ENCODE data around the gene NSL1.

The NSL1 gene

GRCh38 chr1:212690816-212691403 lies 100.7 kb downstream of the NSL1 start:
- POLR2A ChIA-PET: no interaction called here
- no peak for TF ChIP-seq CTCF (IDR thresholded peaks at IDR 0.05; ENCODE audit: control extremely low read depth, extremely low read depth, low read depth, missing control alignments)
- CTCF ChIA-PET: interaction anchor here (0.8 to 1.7 kb wide), 5 partner anchors 11 to 59 kb away, joined by 3 to 5 read pairs (median 4); no protein-coding TSS in a partner anchor

GRCh38 chr1:212689758-212690529 lies 101.6 kb downstream of the NSL1 start:
- no peak for TF ChIP-seq CTCF (IDR thresholded peaks at IDR 0.05; ENCODE audit: control extremely low read depth, extremely low read depth, low read depth, missing control alignments)
- no peak for DNase-seq (ENCODE audit: extremely low spot score)
- ChIA-PET CTCF (interaction anchor here (1.0 to 1.7 kb wide), 5 partner anchors 10 to 80 kb away, joined by 3 to 5 read pairs (median 4); no protein-coding TSS in a partner anchor), POLR2A (no interaction called here)

More at GRCh38 chr1:212690816-212691403, 100.7 kb downstream of the NSL1 start:
- no peak for DNase-seq (ENCODE audit: extremely low spot score)

DNA sequence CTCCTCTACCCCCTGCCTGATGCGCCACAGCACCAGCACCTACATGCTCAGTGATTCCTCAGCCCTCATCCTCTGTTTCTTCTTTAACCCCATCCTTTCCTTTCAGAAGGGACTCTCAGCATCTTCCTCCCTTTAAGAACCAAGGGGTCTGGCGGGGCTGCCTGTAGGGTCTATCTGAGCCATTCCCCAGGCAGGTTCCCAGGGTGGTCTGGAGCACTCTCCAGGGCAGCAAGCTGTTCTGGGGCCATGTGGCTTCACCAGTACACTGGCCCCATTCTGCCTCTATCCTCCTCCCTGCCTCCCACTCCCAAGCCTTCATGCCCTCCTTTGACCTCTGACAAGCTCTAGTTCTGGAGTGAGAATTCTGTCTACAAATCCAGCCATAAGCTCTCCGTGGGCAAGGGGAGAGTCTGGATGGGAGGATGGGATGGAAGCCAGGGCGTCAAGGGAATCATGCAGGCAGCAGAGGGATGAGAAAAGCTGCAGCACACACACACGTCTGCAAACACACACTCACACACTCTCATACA lies 102.3 kb downstream of the NSL1 start:
- no peak for TF ChIP-seq CTCF (IDR thresholded peaks at IDR 0.05; ENCODE audit: control extremely low read depth, extremely low read depth, low read depth, missing control alignments)
- POLR2A ChIA-PET: no interaction called here
- no peak for DNase-seq (ENCODE audit: extremely low spot score)
- CTCF ChIA-PET: interaction anchor here (1.0 to 1.7 kb wide), 4 partner anchors 9 to 81 kb away, joined by 3 to 5 read pairs (median 4); no protein-coding TSS in a partner anchor

DNA sequence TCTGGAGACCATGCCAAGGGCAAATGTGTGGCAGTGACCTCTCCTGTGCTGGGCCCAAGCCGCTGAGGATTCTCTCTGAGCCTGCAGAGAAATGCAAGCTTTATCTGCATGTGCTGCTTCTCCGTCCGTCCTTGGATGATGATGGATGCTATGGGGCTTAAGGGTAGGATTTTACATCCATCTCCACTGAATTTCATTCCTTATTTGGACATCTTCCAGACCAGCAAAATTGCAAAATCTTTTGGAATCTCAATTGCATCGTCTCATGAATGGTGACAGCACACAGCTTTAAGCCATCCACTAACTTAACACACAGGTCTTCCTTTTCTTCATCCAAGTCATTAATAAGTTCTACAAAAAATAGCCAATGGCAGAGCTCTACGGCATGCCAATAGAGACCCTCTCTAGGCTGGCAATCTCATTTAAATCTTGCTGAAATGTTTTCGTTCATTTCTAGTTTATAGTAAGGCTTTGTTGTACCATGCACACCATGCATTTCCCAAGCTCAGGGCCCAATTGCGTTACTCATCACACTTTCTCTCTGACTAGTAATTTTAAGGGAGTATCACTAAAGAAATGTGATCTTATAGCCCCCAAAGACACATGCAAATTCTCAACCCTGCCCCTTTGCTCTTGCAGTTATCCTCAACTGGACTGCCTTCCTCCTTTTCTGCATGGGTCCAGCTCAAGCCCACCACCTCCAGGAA lies 103.1 kb downstream of the NSL1 start:
- ChIA-PET POLR2A (no interaction called here), CTCF (interaction anchor here (1.0 to 1.2 kb wide), 3 partner anchors 13 to 82 kb away, joined by 3 to 5 read pairs (median 3); no protein-coding TSS in a partner anchor)
- DNase-seq (ENCODE audit: extremely low spot score): no peak
- TF ChIP-seq CTCF (IDR thresholded peaks at IDR 0.05; ENCODE audit: control extremely low read depth, extremely low read depth, low read depth, missing control alignments): no peak

- TF ChIP-seq CTCF (IDR thresholded peaks at IDR 0.05; ENCODE audit: control extremely low read depth, extremely low read depth, low read depth, missing control alignments): no peak
- POLR2A ChIA-PET: no interaction called here
- CTCF ChIA-PET: interaction anchor here (1.1 kb wide), 1 partner anchor 23 kb away, joined by 5 read pairs; no protein-coding TSS in a partner anchor
- DNase-seq (ENCODE audit: extremely low spot score): no peak
Observed at GRCh38 chr1:212687811-212688210, 103.8 kb downstream of the NSL1 start.

DNA sequence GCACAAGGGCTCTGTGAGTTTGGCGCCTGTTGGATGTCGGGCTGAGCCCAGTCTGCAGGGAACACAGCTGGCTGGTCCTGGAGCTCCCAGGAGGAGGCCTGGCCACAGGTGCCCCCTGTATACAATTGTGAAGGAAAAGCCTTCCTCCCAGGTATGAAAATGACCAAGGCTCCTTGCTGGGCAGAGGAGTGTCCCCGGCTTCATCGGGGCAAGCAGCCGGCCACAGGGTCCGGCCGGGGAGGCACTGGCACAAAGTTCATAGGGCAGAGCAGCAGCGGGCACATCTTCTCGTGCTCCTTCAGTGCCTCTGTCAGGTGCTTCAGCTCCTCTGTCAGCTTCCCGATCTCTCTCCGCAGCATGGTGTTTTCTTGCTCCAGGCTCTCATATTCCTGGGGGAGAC lies 105.0 kb downstream of the NSL1 start:
- CTCF ChIA-PET: interaction anchor here (0.8 to 1.4 kb wide), 3 partner anchors 11 to 18 kb away, joined by 3 to 6 read pairs (median 5); partner anchors contain the start of gene BATF3
- no peak for TF ChIP-seq CTCF (IDR thresholded peaks at IDR 0.05; ENCODE audit: control extremely low read depth, extremely low read depth, low read depth, missing control alignments)
- POLR2A ChIA-PET: no interaction called here
- no peak for DNase-seq (ENCODE audit: extremely low spot score)

Measured in GM10248 (cell line).